Sigmoid colon (tissue), 7 donors: ENCODE measurements around the gene PDE9A. TPM values are rescaled to one million over a fixed set of nuclear protein-coding genes. Genes with fewer than 3 reads are reported as not detected.

ENCODE experiments used
- DNase-seq: peaks from one replicate; pipeline ENCODE4 v3.0.0-alpha.2; 2019
- H3K27ac ChIP-seq, 4 donors: fragments of 200-600 bp; sonication (generic); one replicate each; pipeline ENCODE4 v1.5.1; 2016 to 2019; ENCODE audit warnings: mild to moderate bottlenecking in 1 of 4
- H3K27me3 ChIP-seq, 3 donors: fragments of 200-600 bp; sonication (generic); one replicate each; pipeline ENCODE4 v1.5.1; 2019; ENCODE audit warnings: mild to moderate bottlenecking in 1 of 3
- H3K36me3 ChIP-seq, 4 donors: fragments of 200-600 bp; sonication (generic); one replicate each; pipeline ENCODE4 v1.5.1; 2016 to 2019
- H3K4me1 ChIP-seq, 4 donors: fragments of 200-600 bp; sonication (generic); one replicate each; pipeline ENCODE4 v1.5.1; 2017 to 2019
- H3K4me3 ChIP-seq, 4 donors: fragments of 200-600 bp; sonication (generic); one replicate each; pipeline ENCODE4 v1.5.1; 2017 to 2019; ENCODE audit warnings: mild to moderate bottlenecking in 2 of 4, moderate library complexity in 1 of 4
- H3K9me3 ChIP-seq, 4 donors: fragments of 200-600 bp in 3 of 4; sonication (generic) in 3 of 4; one replicate each; pipeline versions ENCODE4 v1.5.1 to v1.6.1; 2013 to 2019
- EP300 ChIP-seq, 4 donors: sonication (generic); formaldehyde crosslinking; IDR thresholded peaks; one replicate each; pipeline ENCODE4 v1.6.1; 2017; ENCODE audit warnings: antibody characterized with exemption in 4 of 4
- POLR2A ChIP-seq, 2 donors: fragments of 450-650 bp; IDR thresholded peaks; one replicate each; pipeline ENCODE4 v1.6.1; 2016; ENCODE audit warnings: antibody characterized with exemption in 2 of 2, mild to moderate bottlenecking in 2 of 2, moderate library complexity in 2 of 2
- POLR2AphosphoS5 ChIP-seq, 4 donors: sonication (generic); formaldehyde crosslinking; IDR thresholded peaks; one replicate each; pipeline ENCODE4 v1.6.1; 2017; ENCODE audit warnings: antibody characterized with exemption in 4 of 4
- WGBS, 2 donors: extraction: QIAGEN DNeasy Blood & Tissue Kit; methylation state at CpG; one replicate each; pipeline ENCODE4 v1.1.7; 2013; 5-methylcytosine and 5-hydroxymethylcytosine counted together
- intact Hi-C: fragments of 100-400 bp; cut with DNase I; formaldehyde crosslinking; loops from one replicate; pipeline ENCODE4 v1.15.1; 2023
- polyA plus RNA-seq, 3 donors: library from polyadenylated mRNA; stranded (reverse); fragments of 200-250 nt; gene quantifications; one replicate each; pipeline ENCODE4 v1.2.3, GENCODE V29; 2013
- total RNA-seq, 4 donors: library from RNA; depleted of rRNA; stranded (reverse); fragments of >200 nt; gene quantifications; one replicate each; pipeline ENCODE4 v1.1.0, GENCODE V29; 2016
- TF ChIP-seq, protein P1 (sequence below), 4 experiments: fragments of 450-650 bp in 3 of 4; fragments of 200-600 bp in 1 of 4; IDR thresholded peaks; one replicate each; pipeline ENCODE4 v1.5.1; 2016 to 2019; ENCODE audit warnings: antibody characterized with exemption in 4 of 4, mild to moderate bottlenecking in 3 of 4, moderate library complexity in 2 of 4
- donor health status: healthy with polysubstance abuse.
- donor health status: Bipolar disorder and iron deficiency.
- donor health status: healthy.

The PDE9A gene
- total and polyA plus RNA-seq, 7 donors, result 71.6 to 433 (median 102) TPM

DNA sequence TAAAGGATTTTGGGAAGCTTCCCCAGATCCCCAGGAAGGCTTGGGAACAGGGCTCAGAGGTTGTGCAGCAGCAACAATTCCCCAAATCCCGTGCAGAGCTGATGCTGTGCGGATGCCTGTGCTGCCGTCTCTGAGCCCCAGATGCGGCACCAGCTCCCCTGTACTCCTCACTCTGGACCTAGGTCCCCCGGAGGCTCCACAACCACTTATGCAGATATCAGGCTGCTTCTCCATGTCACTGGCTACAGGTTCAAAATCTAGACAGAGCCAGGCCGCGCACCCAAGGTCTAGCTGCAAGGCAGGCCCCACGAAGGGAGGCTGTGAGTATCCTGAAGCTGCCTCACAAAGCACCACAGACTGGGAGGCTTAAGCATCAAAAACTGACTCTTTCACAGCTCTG lies 81.6 kb downstream of the PDE9A start:
- intact Hi-C loops, result no loop called here
- no peak overlapping the region for H3K4me3 ChIP-seq
- H3K9me3 ChIP-seq, result no peaks in the 10 kb centered on the region
- TF ChIP-seq EP300 (IDR thresholded peaks at IDR 0.05) (no peak), POLR2AphosphoS5 (IDR thresholded peaks at IDR 0.05) (no peak), POLR2A (IDR thresholded peaks at IDR 0.05) (no peak)
- TF ChIP-seq, protein P1, sequence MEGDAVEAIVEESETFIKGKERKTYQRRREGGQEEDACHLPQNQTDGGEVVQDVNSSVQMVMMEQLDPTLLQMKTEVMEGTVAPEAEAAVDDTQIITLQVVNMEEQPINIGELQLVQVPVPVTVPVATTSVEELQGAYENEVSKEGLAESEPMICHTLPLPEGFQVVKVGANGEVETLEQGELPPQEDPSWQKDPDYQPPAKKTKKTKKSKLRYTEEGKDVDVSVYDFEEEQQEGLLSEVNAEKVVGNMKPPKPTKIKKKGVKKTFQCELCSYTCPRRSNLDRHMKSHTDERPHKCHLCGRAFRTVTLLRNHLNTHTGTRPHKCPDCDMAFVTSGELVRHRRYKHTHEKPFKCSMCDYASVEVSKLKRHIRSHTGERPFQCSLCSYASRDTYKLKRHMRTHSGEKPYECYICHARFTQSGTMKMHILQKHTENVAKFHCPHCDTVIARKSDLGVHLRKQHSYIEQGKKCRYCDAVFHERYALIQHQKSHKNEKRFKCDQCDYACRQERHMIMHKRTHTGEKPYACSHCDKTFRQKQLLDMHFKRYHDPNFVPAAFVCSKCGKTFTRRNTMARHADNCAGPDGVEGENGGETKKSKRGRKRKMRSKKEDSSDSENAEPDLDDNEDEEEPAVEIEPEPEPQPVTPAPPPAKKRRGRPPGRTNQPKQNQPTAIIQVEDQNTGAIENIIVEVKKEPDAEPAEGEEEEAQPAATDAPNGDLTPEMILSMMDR (IDR thresholded peaks at IDR 0.05), result no peak
- DNase-seq, result peak; percentile 30
- H3K27me3 ChIP-seq, result no peaks in the 10 kb centered on the region
- peaks cover 0 to 55% (median 31%) of the 10 kb centered on the region in 4 donors for H3K4me1 ChIP-seq
- H3K27ac ChIP-seq, result peak overlapping the region in 2 of 4 donors; percentile 81 to 83
- 95 to 97% methylated on average over 8 of the region's 8 CpGs for WGBS, 2 donors
- peaks cover 8 to 58% (median 28%) of the 10 kb centered on the region in 4 donors for H3K36me3 ChIP-seq

DNA sequence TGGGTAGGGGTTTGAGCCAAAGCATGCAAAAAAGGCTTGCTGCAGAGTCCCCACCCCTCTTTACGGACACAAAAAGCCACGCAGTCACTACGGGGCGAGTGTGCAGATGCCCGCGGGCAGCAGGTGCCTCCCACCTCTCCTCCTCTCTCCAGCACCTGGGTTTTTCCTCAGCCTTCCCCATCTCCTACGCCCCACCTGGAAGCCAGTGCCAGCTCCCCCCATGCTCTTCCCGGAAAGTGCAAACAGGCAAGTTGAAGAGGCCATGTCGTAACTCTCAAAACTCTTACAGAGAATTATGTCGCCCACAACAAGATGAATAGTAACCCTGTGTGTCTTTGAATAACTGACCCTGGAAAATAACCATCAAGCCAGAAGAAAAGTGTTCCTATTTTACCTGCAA lies 82.5 kb downstream of the PDE9A start:
- WGBS, 2 donors, result 94 to 96% methylated on average over 10 of the region's 10 CpGs
- TF ChIP-seq POLR2A (IDR thresholded peaks at IDR 0.05), result no peak
- no peak for TF ChIP-seq EP300 (IDR thresholded peaks at IDR 0.05)
- TF ChIP-seq, protein P1 (IDR thresholded peaks at IDR 0.05), result no peak
- no peak for TF ChIP-seq POLR2AphosphoS5 (IDR thresholded peaks at IDR 0.05)
- Histone ChIP-seq H3K4me1 (peaks cover 0 to 51% (median 29%) of the 10 kb centered on the region in 4 donors), H3K27me3 (no peaks in the 10 kb centered on the region), H3K36me3 (peaks cover 8 to 58% (median 28%) of the 10 kb centered on the region in 4 donors), H3K9me3 (no peaks in the 10 kb centered on the region), H3K27ac (peak overlapping the region in 3 of 4 donors; percentile 80 to 83 (median 81)), H3K4me3 (no peak overlapping the region)
- intact Hi-C loops, result no loop called here
- no peak for DNase-seq

DNA sequence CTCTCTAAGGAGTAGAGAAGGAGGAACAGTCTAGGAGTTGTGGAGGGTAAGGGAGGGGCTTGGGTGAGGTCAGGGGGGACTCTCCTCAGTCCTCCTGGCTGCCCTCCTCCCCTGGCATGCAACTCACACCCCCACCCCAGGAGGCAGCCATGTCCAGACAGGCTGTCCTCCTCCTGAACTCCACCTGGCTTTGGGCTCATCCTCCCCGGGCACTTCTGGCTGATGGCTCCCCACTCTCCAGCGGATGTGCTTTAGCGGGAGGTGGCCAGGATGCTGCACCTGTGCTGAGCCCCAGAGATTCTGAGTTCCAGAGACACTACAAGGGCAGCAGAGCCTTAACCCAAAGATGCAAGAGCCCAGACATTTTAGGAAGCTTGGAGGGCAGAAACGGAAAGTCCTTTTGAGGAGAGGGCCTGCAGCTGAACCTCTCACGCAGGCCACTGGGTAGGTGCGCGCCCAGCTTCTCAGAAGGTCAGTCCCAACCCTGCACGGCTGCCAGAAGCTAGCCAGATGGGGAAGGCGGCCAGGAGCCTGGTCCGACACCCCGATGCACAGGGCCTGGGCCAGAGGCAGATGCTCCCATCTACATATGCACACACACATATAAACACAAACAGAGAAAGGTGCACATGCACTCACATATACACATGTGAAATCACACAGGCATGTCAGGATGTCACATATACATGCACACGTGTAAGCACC lies 83.4 kb downstream of the PDE9A start:
- H3K9me3 ChIP-seq, result no peaks in the 10 kb centered on the region
- no peak overlapping the region for H3K4me3 ChIP-seq
- no peaks in the 10 kb centered on the region for H3K27me3 ChIP-seq
- DNase-seq, result peak; percentile 54
- peaks cover 0 to 43% (median 27%) of the 10 kb centered on the region in 4 donors for H3K4me1 ChIP-seq
- peaks cover 8 to 66% (median 27%) of the 10 kb centered on the region in 4 donors for H3K36me3 ChIP-seq
- WGBS, 2 donors, result 88 to 96% methylated on average over 12 of the region's 12 CpGs
- intact Hi-C loops, result no loop called here
- H3K27ac ChIP-seq, result peak overlapping the region; percentile 80 to 83 (median 82)
- TF ChIP-seq POLR2A (IDR thresholded peaks at IDR 0.05), result no peak
- TF ChIP-seq, protein P1 (IDR thresholded peaks at IDR 0.05), result no peak

DNA sequence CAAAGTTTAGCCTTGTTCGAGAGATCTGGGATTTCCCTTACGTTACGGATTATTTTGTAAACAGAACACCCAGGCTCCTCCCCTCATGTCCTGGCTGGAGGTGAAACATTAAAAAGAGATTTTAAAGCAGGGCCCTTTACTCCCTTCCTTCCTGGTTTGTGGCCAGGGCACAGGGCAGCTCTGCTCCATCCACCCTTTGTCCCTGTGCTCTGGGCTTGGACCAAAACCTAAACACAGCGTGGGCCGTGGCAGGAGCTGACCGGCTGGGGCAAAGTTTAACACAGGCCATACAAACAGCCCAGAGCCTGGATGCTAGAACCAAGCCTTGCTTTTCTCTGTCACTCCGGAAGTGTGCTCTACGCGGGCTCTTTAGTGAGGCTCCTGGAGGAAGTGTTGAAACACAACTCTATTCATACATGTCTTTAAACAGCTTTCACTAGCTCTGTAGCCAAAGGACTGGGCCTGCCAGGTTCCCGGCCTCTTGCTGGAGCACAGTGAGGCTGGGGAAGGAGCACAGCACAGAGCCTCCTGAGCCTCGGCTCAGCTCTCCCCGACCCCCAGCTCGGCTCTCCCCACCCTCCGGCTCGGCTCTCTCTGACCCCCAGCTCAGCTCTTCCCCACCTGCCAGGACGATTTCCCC lies 84.7 kb downstream of the PDE9A start:
- TF ChIP-seq EP300 (IDR thresholded peaks at IDR 0.05), result no peak
- peak in 3 of 4 donors; percentile 4 to 30 (median 25) for TF ChIP-seq POLR2AphosphoS5 (IDR thresholded peaks at IDR 0.05)
- 7 to 18% methylated on average over 16 of the region's 16 CpGs for WGBS, 2 donors

More for the DNA sequence above, 84.7 kb downstream of the PDE9A start:
- intact Hi-C loops, result no loop called here
- Histone ChIP-seq H3K4me1 (peaks cover 0 to 41% (median 30%) of the 10 kb centered on the region in 4 donors), H3K9me3 (no peaks in the 10 kb centered on the region), H3K36me3 (peaks cover 8 to 62% (median 24%) of the 10 kb centered on the region in 4 donors), H3K27me3 (no peaks in the 10 kb centered on the region), H3K4me3 (no peak overlapping the region), H3K27ac (peak overlapping the region; percentile 80 to 83 (median 82))
- DNase-seq, result peak; percentile 88
